Cardiac muscle cell (in vitro differentiated cells and primary cell): ENCODE measurements around the gene HS3ST3A1. TPM values are rescaled to one million over a fixed set of nuclear protein-coding genes. Genes with fewer than 3 reads are reported as not detected.

Source experiments
- DNase-seq, 2 donors: peaks; one replicate each; pipeline versions ENCODE4 v3.0.0 to v3.0.0-alpha.2; 2010 to 2017; ENCODE audit warnings: low read depth in 1 of 2, low spot score in 1 of 2
- H3K27ac ChIP-seq: fragments of 200-600 bp; sonication (generic); 2 replicates; pipeline ENCODE4 v1.5.1; 2016
- H3K27me3 ChIP-seq: fragments of 200-600 bp; sonication (generic); 2 replicates; pipeline ENCODE4 v1.6.0; 2016; ENCODE audit warnings: control low read depth
- H3K36me3 ChIP-seq: fragments of 200-600 bp; sonication (generic); 2 replicates; pipeline ENCODE4 v1.5.1; 2016; ENCODE audit warnings: control low read depth
- H3K4me1 ChIP-seq: fragments of 200-600 bp; sonication (generic); 2 replicates; pipeline ENCODE4 v1.8.1; 2017; ENCODE audit warnings: low read depth, mild to moderate bottlenecking, mixed run types
- H3K4me3 ChIP-seq: fragments of 200-600 bp; sonication (generic); 2 replicates; pipeline ENCODE4 v1.5.1; 2016; ENCODE audit warnings: mild to moderate bottlenecking
- H3K9me3 ChIP-seq: fragments of 200-600 bp; sonication (generic); 2 replicates; pipeline ENCODE4 v1.5.1; 2017; ENCODE audit warnings: low read depth, mild to moderate bottlenecking, control low read depth
- CTCF ChIP-seq: IDR thresholded peaks from 2 replicates; pipeline ENCODE4 v1.5.1; 2012; ENCODE audit warnings: low read depth, mild to moderate bottlenecking, low read length
- polyA plus RNA-seq: library from polyadenylated mRNA; unstranded; fragments of >200 nt; fragmentation: Nextera tagmentation; extraction: Ambion mirVana; gene quantifications from 2 replicates; pipeline ENCODE4 v1.2.1, GENCODE V29; 2016
- total RNA-seq: library from RNA; depleted of rRNA; stranded (reverse); fragments of >200 nt; gene quantifications from 2 replicates; pipeline ENCODE4 v1.2.3, GENCODE V29; 2016

Gene HS3ST3A1
- total and polyA plus RNA-seq, 2 experiments from 2014 or later, result 8.2 to 20.6 TPM

GRCh38 chr17:13589658-13590057, 12.1 kb downstream of the HS3ST3A1 start:
- H3K27ac ChIP-seq, result no peak overlapping the region
- no peak for TF ChIP-seq CTCF
- no peak for DNase-seq

DNA sequence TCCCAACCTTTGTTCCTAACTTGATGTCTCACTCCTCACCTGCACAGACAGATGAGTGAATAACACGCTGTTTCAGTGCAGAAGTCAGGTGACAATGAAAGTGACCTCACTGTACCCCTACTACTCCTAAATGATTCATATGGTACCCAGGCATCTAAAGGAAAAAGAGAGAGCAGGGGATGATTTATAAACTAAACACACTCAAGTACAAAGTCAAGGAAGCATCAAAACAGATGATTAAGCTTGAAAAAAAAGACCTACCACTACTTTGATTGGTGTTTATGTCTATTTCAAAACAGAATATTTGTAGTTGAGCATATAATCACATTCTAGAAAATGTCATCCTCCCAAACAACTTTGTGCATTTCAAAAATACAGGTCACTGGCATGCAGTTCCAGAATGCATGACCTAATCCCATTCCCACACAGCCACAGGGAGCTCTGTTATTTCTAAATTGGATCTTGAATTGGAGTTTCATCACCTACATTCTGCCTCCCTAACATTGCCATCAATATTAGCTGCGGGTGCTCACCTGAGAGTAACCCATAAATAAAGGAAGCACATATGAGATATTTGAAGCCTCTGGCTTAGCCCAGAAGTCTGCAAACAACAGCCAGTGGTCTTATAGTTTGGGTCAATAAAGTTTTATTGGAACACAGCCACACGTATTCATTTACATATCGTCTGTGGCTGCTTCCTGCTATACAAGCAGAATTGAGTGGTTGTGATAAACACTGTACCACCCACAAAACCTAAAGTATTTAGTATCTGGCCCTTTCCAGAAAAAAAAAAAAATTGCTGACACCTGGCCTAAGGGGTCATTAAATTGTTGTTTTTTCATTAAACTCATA, 14.0 kb downstream of the HS3ST3A1 start:
- Histone ChIP-seq H3K9me3 (no peaks in the 10 kb centered on the region), H3K27me3 (no peaks in the 10 kb centered on the region), H3K36me3 (no peaks in the 10 kb centered on the region), H3K27ac (no peak overlapping the region), H3K4me3 (no peak overlapping the region), H3K4me1 (peaks cover 5% of the 10 kb centered on the region)
- no peak for DNase-seq
- no peak for TF ChIP-seq CTCF

More at GRCh38 chr17:13589658-13590057, 12.1 kb downstream of the HS3ST3A1 start:
- Histone ChIP-seq H3K4me3 (no peak overlapping the region), H3K27me3 (no peaks in the 10 kb centered on the region), H3K4me1 (peaks cover 6% of the 10 kb centered on the region), H3K9me3 (no peaks in the 10 kb centered on the region), H3K36me3 (no peaks in the 10 kb centered on the region)

DNA sequence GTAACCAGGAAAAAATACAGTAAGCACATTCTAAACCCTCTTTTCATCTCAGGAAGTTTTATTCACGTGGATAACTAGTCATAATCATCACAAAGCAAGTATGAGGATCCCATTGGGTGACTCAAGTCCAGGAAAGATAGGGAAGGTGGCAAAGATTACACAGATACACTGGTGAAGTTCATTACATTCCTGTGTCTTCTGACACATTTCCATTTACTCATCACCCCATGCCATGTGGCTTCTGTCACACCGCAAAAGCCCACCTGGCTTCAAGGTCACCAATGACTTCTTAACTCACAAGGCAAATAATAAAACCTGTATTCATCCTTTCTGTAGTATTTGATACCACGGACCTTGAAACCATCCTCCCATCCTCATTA, 17.0 kb downstream of the HS3ST3A1 start:
- Histone ChIP-seq H3K27me3 (no peaks in the 10 kb centered on the region), H3K9me3 (no peaks in the 10 kb centered on the region), H3K4me3 (no peak overlapping the region), H3K36me3 (no peaks in the 10 kb centered on the region), H3K4me1 (peaks cover 3% of the 10 kb centered on the region), H3K27ac (no peak overlapping the region)
- no peak for TF ChIP-seq CTCF
- no peak for DNase-seq

GRCh38 chr17:13583996-13584700, 17.6 kb downstream of the HS3ST3A1 start:
- DNase-seq, result no peak
- Histone ChIP-seq H3K27me3 (no peaks in the 10 kb centered on the region), H3K4me1 (peaks cover 3% of the 10 kb centered on the region), H3K4me3 (no peak overlapping the region), H3K27ac (no peak overlapping the region), H3K9me3 (no peaks in the 10 kb centered on the region), H3K36me3 (no peaks in the 10 kb centered on the region)
- TF ChIP-seq CTCF, result no peak

GRCh38 chr17:13582776-13583547, 18.8 kb downstream of the HS3ST3A1 start:
- Histone ChIP-seq H3K36me3 (no peaks in the 10 kb centered on the region), H3K4me3 (no peak overlapping the region), H3K27ac (no peak overlapping the region), H3K4me1 (peaks cover 3% of the 10 kb centered on the region), H3K9me3 (no peaks in the 10 kb centered on the region), H3K27me3 (no peaks in the 10 kb centered on the region)
- no peak for TF ChIP-seq CTCF
- DNase-seq, result no peak
